A172 (cell line): Measurements from ENCODE around the gene MAP4. TPM values are rescaled to one million over a fixed set of nuclear protein-coding genes. Genes with fewer than 3 reads are reported as not detected.
"Not testable (repeated sequence)": the region's sequence is repeated elsewhere in the genome, so short reads cannot be mapped to it uniquely, and the experiment has no call there.

Experiments
- DNase-seq: peaks from one replicate; pipeline ENCODE4 v3.0.0-alpha.2; 2015; ENCODE audit warnings: low spot score
- total RNA-seq: library from RNA; depleted of rRNA; stranded (reverse); fragments of >200 nt; shearing (Covaris generic); gene quantifications from 2 replicates; pipeline ENCODE4 v1.2.3, GENCODE V29; 2014; rRNA removed

MAP4 gene, protein sequence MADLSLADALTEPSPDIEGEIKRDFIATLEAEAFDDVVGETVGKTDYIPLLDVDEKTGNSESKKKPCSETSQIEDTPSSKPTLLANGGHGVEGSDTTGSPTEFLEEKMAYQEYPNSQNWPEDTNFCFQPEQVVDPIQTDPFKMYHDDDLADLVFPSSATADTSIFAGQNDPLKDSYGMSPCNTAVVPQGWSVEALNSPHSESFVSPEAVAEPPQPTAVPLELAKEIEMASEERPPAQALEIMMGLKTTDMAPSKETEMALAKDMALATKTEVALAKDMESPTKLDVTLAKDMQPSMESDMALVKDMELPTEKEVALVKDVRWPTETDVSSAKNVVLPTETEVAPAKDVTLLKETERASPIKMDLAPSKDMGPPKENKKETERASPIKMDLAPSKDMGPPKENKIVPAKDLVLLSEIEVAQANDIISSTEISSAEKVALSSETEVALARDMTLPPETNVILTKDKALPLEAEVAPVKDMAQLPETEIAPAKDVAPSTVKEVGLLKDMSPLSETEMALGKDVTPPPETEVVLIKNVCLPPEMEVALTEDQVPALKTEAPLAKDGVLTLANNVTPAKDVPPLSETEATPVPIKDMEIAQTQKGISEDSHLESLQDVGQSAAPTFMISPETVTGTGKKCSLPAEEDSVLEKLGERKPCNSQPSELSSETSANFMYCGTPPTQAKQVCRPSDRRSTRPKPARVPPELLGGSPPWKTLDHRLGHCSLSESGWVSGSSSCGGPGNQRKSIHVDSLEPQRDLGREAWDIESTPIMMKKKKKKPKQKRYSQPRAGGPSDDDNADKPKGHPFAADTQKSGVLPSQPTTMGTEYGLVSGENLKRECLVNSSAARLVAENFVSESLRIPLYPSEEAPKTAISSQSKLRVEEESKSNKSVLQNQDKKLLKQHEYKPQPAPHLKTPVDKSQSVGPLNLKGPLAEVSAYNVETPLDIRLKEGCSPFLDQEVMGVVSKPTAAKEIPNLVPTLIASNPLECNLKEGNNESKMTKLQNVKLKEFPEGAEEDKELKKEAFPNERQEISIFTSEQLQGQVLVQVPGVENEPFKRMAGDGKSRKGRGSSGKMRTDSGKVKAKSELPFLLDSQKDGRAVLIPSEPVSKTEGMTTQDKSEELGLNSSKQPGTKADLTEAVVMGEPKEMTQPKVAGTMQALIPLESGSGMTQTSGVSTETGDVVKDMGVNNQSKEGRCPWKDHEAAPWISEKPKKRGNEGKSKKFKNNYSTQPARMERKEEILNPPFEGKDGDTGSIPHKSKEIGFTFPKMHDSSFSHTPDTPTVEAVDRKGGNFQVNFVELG (N-terminal part only)
- 66.0 and 87.0 TPM in 2 replicates for total RNA-seq

GRCh38 chr3:48016301-48016973 lies at the start of gene MAP4:
TSS of gene MAP4 (minus strand) at chr3:48016416. CDS start at chr3:47998860, 17,556 bp downstream.
- DNase-seq = peak; percentile 20

- no peak for DNase-seq
These were observed 48.8 kb upstream of the MAP4 start for GRCh38 chr3:48065035-48065434.

DNA sequence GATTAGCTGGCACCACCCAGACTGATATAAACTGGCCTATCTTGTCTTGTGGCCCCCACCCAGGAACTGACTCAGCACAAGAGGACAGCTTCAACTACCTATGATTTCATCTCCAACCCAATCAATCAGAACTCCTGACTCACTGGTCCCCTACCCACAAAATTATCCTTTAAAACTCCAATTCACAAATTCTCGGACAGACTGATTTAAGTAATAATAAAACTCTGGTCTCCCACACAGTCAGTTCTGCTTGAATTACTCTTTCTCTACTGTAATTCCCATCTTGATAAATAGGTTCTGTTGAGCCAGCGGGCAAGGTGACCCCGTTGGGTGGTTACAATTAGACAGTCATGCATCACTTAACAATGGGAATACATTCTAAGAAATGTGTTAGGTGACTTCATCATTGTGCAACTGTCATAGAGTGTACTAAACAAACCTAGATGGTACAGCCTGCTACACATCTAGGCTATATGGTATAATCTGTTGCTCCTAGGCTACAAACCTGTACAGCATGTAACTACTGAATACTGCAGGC lies 48.1 kb upstream of the MAP4 start:
- peak; percentile 70 for DNase-seq

DNA sequence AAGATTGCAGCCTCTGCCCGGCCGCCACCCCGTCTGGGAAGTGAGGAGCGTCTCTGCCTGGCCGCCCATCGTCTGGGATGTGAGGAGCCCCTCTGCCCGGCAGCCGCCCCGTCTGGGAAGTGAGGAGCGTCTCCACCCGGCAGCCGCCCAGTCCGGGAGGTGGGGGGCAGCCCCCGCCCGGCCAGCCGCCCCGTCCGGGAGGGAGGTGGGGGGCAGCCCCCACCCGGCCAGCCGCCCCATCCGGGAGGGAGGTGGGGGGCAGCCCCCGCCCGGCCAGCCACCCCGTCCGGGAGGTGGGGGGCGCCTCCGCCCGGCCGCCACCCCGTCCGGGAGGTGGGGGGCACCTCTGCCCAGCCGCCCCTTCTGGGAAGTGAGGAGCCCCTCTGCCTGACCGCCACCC lies 45.4 kb upstream of the MAP4 start:
- not testable (repeated sequence) for DNase-seq

DNA sequence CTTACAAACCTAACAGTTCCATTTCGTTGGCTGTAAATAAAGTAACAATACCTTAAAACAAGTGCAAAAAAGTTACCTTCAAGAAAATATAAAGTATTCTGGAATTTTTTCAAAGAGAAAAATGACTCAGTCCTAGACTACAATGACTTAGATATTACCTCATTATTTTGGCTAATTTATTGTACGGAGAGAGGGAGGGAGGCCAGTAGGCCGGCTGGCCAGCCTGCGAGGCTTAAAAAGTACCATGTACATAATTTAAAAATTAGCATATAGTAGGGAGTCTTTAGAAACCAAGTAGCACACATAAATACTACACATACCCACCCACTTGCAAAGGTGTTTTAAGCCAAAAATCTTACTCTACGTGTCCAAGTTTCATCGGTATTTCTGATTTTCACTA lies 41.9 kb upstream of the MAP4 start:
- DNase-seq = no peak

- no peak for DNase-seq
These were observed 41.3 kb upstream of the MAP4 start for GRCh38 chr3:48057521-48057920.

GRCh38 chr3:48047841-48048464 lies 31.7 kb upstream of the MAP4 start:
- peak; percentile 26 for DNase-seq

GRCh38 chr3:48042071-48042760 lies 26.0 kb upstream of the MAP4 start:
- DNase-seq = no peak

DNA sequence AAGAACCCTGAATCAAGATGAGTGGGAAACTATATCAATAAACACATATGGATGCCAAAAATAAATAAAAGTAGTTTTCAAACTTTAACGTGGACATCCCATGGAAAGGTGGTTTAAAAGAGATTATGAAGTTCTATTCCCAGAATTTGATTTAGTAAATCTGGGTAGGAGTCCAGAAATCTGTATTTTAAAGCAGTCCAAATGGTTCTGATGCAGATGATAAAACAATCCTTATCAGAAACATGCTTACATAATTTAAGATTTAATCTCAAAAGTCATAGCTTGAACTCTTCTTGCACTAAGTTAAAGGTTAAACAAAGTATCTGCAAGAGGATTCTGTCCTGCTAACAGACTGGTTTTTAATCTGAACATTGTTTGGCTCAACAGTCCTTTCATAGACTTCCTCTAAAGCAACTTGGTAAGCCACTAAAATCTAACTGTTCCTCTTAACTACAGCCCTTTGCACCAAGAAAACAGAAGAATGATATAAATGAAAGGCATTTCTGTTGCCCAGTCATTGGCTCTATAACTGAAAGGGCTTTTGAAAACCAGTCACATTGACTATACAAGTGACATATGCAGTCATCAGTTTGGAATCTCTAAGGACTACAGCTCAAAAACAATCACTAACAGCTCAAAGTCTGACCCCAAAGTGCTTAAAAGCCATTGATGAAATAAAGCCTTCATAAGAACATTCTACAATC lies 23.4 kb upstream of the MAP4 start:
- peak; percentile 83 for DNase-seq

- DNase-seq = no peak
These were observed 22.8 kb upstream of the MAP4 start for GRCh38 chr3:48038971-48039481.

GRCh38 chr3:48034000-48034516 lies 17.8 kb upstream of the MAP4 start:
- DNase-seq = peak; percentile 91

DNA sequence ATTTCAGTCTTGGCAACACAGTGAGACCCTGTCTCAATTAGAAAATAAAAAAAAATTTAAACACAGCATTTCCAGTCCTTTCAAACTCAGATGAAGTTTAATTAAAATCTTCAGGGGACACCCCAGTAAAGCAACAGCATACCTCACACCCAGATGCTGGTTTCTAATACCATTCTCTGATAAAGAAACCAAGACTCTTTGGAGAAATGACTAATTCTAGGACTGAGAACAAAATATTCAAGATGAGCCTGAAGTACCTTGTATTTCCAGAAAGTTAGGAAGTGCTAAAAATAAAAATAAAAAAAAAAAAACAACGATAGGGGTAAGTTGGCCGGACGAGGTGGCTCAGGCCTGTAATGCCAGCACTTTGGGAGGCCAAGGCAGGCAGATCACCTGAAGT lies 14.0 kb upstream of the MAP4 start:
- no peak for DNase-seq

DNA sequence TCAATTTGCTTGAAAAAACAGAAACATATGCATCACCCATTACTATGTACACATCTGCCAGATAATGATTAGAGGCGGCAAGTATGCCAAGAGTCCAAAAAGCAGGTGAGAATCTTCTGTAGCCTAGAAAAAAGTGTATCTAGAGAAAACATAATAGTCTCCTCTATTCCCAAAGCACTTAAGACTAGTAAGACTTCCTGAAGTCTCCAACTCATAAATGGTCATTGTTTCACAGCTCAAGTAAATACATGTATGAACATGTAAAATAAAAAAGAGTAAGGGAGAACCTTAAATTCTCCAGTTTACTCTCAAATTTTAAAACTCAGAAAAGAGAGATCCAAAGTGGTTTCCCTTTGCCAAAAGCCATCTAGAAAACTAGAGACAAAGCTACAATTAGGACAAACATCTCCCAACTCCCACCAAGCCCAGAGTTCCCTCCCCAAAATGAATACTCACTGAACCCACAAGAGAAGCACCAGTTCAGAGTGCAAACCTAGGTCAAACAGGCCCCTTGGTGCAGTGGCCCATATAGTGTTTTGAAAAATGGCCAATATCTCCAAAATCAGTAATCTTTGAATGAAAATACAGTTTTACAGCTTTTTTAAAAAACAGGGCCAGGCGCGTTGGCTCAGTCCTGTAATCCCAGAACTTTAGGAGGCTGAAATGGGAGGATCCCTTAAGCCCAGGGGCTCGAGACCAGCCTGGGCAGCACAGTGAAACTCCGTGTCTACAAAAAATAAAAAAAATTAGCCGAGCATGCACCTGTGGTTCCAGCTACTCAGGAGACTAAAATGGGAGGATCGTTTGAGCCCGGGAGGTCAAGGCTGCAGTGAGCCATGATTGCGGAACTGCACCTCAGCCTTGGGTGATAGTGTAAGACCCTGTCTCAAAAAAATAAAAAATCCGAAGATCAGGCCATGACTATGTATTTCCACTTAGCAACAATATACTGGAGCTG lies 11.0 kb upstream of the MAP4 start:
- DNase-seq = no peak

GRCh38 chr3:48026098-48026497 lies 9.9 kb upstream of the MAP4 start:
- DNase-seq = no peak

- no peak for DNase-seq
These were observed 8.2 kb upstream of the MAP4 start for GRCh38 chr3:48024401-48024800.

DNA sequence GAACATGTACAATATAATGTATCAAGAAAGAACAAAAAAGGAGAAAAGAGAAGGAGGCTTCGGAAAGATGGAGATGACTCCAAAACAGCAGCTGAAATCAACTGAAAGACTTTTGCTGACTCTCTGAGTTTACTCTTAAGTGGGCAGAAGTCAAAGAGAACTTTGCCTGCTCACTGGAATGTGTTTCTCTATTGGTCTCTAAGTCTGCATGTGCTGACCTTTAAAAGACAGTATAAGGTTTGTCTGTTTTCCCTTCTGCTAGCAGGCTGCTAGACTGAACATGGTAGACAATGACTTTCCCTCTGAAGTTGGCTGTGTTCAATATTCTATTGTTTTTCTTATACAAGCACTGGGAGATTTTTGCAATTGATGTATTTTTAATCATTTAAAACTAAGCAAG lies 7.2 kb upstream of the MAP4 start:
- DNase-seq = no peak

DNA sequence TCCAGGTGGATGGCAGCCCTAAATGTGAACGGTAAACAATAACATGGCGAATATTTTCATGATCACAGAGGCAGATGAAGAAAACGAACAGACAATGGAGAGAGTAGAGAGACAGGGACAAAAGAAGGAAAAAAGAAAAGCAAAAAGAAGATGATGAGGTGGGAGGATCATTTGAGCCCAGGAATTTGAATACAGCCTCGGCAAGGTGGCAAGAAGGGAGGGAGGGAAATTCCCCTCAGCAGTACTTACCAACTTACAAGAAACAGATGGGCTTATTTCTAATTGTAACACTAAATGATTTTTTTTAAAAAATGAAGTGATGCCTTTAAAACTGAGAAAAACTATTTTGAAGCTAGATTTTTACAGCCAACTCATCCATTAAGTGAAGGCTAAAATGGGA lies 6.0 kb upstream of the MAP4 start:
- no peak for DNase-seq

DNA sequence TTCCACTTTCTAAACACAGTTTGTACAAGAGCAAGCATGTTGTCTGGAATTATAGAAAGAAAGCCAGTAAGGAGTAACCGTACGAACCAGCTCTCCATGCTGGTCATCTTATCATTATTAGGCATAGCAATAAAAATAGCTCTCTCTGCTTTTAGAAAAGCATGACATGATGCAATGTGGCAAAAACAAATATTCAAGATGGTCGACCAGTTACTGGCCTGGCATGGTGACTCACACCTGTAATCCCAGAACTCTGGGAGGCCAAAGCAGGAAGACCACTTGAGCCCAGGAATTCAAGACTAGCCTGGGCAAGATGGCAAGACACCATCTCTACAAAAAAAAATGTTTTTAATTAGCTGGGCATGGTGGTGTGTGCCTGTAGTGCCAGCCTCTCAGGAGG lies 2.6 kb upstream of the MAP4 start:
- peak; percentile 72 for DNase-seq
